Measurements from ENCODE around the gene UPK1A. TPM values are rescaled to one million over a fixed set of nuclear protein-coding genes. Genes with fewer than 3 reads are reported as not detected.

UPK1A gene
- not detected for total RNA-seq
- long read RNA-seq: 0 reads

GRCh38 chr19:35666251-35666913, at the start of gene UPK1A:
TSS of gene UPK1A (plus strand) at chr19:35666517. CDS start at chr19:35666813, 296 bp downstream.
- Histone ChIP-seq H3K4me3 (no peak within 1 kb of the TSS), H3K4me1 (no peaks in the 10 kb centered on the region), H3K36me3 (peaks cover 20% of the 10 kb centered on the region), H3K9me3 (replicated peaks) (no peaks in the 10 kb centered on the region), H3K27ac (replicated peaks) (no peak within 1 kb of the TSS), H3K27me3 (ENCODE audit: low read depth) (peaks cover 4% of the 10 kb centered on the region)
- TF ChIP-seq, protein P1, sequence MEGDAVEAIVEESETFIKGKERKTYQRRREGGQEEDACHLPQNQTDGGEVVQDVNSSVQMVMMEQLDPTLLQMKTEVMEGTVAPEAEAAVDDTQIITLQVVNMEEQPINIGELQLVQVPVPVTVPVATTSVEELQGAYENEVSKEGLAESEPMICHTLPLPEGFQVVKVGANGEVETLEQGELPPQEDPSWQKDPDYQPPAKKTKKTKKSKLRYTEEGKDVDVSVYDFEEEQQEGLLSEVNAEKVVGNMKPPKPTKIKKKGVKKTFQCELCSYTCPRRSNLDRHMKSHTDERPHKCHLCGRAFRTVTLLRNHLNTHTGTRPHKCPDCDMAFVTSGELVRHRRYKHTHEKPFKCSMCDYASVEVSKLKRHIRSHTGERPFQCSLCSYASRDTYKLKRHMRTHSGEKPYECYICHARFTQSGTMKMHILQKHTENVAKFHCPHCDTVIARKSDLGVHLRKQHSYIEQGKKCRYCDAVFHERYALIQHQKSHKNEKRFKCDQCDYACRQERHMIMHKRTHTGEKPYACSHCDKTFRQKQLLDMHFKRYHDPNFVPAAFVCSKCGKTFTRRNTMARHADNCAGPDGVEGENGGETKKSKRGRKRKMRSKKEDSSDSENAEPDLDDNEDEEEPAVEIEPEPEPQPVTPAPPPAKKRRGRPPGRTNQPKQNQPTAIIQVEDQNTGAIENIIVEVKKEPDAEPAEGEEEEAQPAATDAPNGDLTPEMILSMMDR (IDR thresholded peaks at IDR 0.05; ENCODE audit: borderline replicate concordance): no peak
- no peak for DNase-seq
- intact Hi-C loops (cut with micrococcal nuclease): no loop called here

GRCh38 chr19:35618857-35619256, 47.5 kb upstream of the UPK1A start:
- no peak for DNase-seq

GRCh38 chr19:35619290-35619923, 46.9 kb upstream of the UPK1A start:
- no peaks in the 10 kb centered on the region for H3K27me3 ChIP-seq (ENCODE audit: low read depth)
- TF ChIP-seq, protein P1 (IDR thresholded peaks at IDR 0.05; ENCODE audit: borderline replicate concordance): no peak
- H3K27ac ChIP-seq (replicated peaks): no peak overlapping the region
- no peak overlapping the region for H3K4me3 ChIP-seq
- no peak for DNase-seq
- intact Hi-C loops (cut with micrococcal nuclease): no loop called here
- H3K9me3 ChIP-seq (replicated peaks): no peaks in the 10 kb centered on the region
- H3K36me3 ChIP-seq: no peaks in the 10 kb centered on the region
- no peaks in the 10 kb centered on the region for H3K4me1 ChIP-seq

More at GRCh38 chr19:35618857-35619256, 47.5 kb upstream of the UPK1A start:
- TF ChIP-seq, protein P1 (IDR thresholded peaks at IDR 0.05; ENCODE audit: borderline replicate concordance): no peak
- H3K36me3 ChIP-seq: no peaks in the 10 kb centered on the region
- no peaks in the 10 kb centered on the region for H3K4me1 ChIP-seq
- H3K27me3 ChIP-seq (ENCODE audit: low read depth): no peaks in the 10 kb centered on the region
- intact Hi-C loops (cut with micrococcal nuclease): no loop called here
- no peak overlapping the region for H3K27ac ChIP-seq (replicated peaks)
- no peak overlapping the region for H3K4me3 ChIP-seq
- H3K9me3 ChIP-seq (replicated peaks): no peaks in the 10 kb centered on the region

DNA sequence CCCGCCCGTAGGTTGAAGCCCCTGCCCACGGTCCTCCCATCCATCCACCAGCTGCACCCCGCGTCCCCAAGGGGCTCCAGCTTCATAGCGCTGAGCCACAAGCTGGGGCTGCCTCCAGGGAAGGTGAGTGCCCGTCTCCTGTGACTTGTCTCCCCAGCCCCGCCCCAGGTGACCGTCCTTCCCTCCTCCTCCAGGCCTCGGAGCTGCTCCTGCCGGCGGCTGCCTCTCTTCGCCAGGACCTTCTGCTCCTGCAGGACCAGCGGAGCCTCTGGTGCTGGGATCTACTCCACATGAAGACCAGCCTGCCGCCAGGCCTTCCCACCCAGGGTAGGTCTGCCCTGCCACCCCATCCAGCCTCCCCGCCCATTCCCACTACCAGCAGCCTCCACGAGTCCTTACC, 46.3 kb upstream of the UPK1A start:
- H3K4me3 ChIP-seq: no peak overlapping the region
- H3K27ac ChIP-seq (replicated peaks): no peak overlapping the region
- no peaks in the 10 kb centered on the region for H3K4me1 ChIP-seq
- H3K27me3 ChIP-seq (ENCODE audit: low read depth): no peaks in the 10 kb centered on the region
- TF ChIP-seq, protein P1 (IDR thresholded peaks at IDR 0.05; ENCODE audit: borderline replicate concordance): no peak
- no peaks in the 10 kb centered on the region for H3K9me3 ChIP-seq (replicated peaks)
- DNase-seq: no peak
- H3K36me3 ChIP-seq: no peaks in the 10 kb centered on the region
- intact Hi-C loops (cut with micrococcal nuclease): no loop called here

- DNase-seq: no peak
- intact Hi-C loops (cut with micrococcal nuclease): no loop called here
- no peaks in the 10 kb centered on the region for H3K4me1 ChIP-seq
Observed at GRCh38 chr19:35621708-35622107, 44.6 kb upstream of the UPK1A start.

More at GRCh38 chr19:35621708-35622107, 44.6 kb upstream of the UPK1A start:
- Histone ChIP-seq H3K36me3 (no peaks in the 10 kb centered on the region), H3K9me3 (replicated peaks) (no peaks in the 10 kb centered on the region), H3K4me3 (no peak overlapping the region), H3K27ac (replicated peaks) (no peak overlapping the region), H3K27me3 (ENCODE audit: low read depth) (no peaks in the 10 kb centered on the region)
- TF ChIP-seq, protein P1 (IDR thresholded peaks at IDR 0.05; ENCODE audit: borderline replicate concordance): no peak
